ENCODE measurements around the gene NAV3.

NAV3 gene

DNA sequence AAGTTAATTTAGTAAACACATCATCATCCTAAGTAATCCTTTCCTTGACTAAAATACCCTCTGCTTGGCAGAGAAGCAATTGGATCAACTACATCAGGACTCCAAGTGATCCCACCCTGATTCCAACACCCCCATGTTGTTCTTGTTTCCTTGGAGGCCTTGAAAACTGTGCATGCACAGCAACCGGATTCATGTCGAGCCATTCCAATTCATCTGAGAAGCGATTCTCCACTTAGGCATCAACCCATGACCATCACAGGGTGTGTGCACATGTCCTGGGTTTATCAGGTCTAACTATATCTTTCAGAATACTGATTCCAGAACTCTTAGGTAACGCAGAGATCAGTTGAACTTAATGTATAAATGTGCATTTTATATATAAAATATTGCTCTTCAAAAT lies 163.0 kb downstream of the NAV3 start:
- ChIA-PET CTCF (no interaction called here), POLR2A (no interaction called here)
- no peak for DNase-seq (ENCODE audit: extremely low spot score)
- TF ChIP-seq ARNT (IDR thresholded peaks at IDR 0.05) (no peak), ZNF384 (IDR thresholded peaks at IDR 0.05) (no peak), NFRKB (IDR thresholded peaks at IDR 0.05) (no peak), L3MBTL2 (conservative IDR thresholded peaks at IDR 0.05) (no peak), CTBP1 (IDR thresholded peaks at IDR 0.05; ENCODE audit: borderline replicate concordance) (no peak), FOXA1 (IDR thresholded peaks at IDR 0.05) (no peak), ELF4 (IDR thresholded peaks at IDR 0.05) (no peak)
- TF ChIP-seq, protein P1, sequence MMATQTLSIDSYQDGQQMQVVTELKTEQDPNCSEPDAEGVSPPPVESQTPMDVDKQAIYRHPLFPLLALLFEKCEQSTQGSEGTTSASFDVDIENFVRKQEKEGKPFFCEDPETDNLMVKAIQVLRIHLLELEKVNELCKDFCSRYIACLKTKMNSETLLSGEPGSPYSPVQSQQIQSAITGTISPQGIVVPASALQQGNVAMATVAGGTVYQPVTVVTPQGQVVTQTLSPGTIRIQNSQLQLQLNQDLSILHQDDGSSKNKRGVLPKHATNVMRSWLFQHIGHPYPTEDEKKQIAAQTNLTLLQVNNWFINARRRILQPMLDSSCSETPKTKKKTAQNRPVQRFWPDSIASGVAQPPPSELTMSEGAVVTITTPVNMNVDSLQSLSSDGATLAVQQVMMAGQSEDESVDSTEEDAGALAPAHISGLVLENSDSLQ (IDR thresholded peaks at IDR 0.05) = no peak

DNA sequence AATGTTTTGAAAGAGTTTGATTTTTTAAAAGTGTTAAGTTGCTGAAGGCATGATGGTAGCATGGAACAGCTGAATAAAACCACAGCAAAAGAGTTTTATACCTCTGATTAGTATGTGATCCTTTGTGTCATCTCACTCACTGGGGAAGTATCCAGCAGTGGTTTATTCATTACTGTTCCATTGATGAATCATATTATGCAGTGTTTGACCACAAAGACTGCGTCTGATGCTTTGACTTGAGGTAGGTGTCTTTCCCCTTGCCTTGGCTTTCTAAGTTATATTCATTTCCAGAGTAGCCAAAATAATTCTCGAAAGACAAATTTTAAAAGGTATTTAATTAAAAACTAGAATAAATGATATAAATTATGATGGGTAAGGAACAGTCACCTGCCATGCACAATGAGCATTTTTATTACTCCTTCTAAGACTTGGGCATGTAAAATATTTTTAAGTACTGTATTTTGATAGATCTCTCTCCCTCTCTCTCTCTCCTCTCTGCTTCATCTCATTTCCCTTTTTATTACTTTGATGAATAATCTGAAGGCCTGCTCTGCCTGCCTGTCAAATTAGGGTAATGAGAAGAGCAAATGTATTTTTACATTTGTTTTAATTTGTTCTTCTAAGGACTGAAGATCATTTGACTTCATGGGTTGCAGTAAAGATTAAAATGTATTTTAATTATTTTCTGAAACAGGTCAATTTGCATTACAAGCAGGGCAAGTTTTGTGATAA lies 164.9 kb downstream of the NAV3 start:
- no peak for DNase-seq (ENCODE audit: extremely low spot score)
- POLR2A ChIA-PET = no interaction called here
- CTCF ChIA-PET = no interaction called here
- no peak for TF ChIP-seq ZNF384 (IDR thresholded peaks at IDR 0.05)
- TF ChIP-seq FOXK2 (IDR thresholded peaks at IDR 0.05) = no peak
- no peak for TF ChIP-seq BHLHE40 (IDR thresholded peaks at IDR 0.05; ENCODE audit: borderline replicate concordance)
- TF ChIP-seq FOXA1 (IDR thresholded peaks at IDR 0.05) = no peak

DNA sequence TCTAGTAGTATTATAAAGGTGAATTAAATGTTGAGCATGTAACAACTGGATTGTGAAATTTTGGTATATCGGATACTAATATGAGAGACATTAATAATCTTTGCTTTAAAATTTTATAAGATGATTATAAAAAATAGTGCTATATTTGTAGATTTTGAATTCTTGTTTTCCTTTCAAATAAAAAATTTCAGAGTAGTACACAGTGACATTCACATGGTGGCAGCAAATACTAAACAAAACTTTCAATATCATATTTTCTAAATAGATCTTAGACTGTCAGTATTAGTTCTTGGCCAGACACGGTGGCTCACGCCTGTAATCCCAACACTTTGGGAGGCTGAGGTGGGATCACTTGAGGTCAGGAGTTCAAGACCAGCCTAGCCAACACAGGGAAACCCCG lies 166.0 kb downstream of the NAV3 start:
- ChIA-PET CTCF (no interaction called here), POLR2A (no interaction called here)
- DNase-seq (ENCODE audit: extremely low spot score) = no peak
- TF ChIP-seq FOXA1 (IDR thresholded peaks at IDR 0.05) = no peak
- TF ChIP-seq SP1 (IDR thresholded peaks at IDR 0.05) = no peak
- no peak for TF ChIP-seq NFRKB (IDR thresholded peaks at IDR 0.05)
- no peak for TF ChIP-seq SUZ12 (IDR thresholded peaks at IDR 0.05)
- TF ChIP-seq, protein P1 (IDR thresholded peaks at IDR 0.05) = no peak
- TF ChIP-seq LEF1 (IDR thresholded peaks at IDR 0.05; ENCODE audit: borderline replicate concordance) = no peak

GRCh38 chr12:77998236-77998786 lies 167.6 kb downstream of the NAV3 start:
- ChIA-PET CTCF (interaction anchor here (1.5 kb wide), 1 partner anchor 123 kb away, joined by 6 read pairs; no protein-coding TSS in a partner anchor), POLR2A (no interaction called here)
- TF ChIP-seq BHLHE40 (IDR thresholded peaks at IDR 0.05; ENCODE audit: borderline replicate concordance) = no peak
- TF ChIP-seq SUZ12 (IDR thresholded peaks at IDR 0.05) = no peak
- no peak for TF ChIP-seq CTBP1 (IDR thresholded peaks at IDR 0.05; ENCODE audit: borderline replicate concordance)
- no peak for TF ChIP-seq TARDBP (IDR thresholded peaks at IDR 0.05)
- no peak for TF ChIP-seq FOXA1 (IDR thresholded peaks at IDR 0.05)
- TF ChIP-seq NFRKB (IDR thresholded peaks at IDR 0.05) = no peak
- TF ChIP-seq, protein P1 (IDR thresholded peaks at IDR 0.05) = no peak
- TF ChIP-seq FOXK2 (IDR thresholded peaks at IDR 0.05) = no peak
- TF ChIP-seq ZNF384 (IDR thresholded peaks at IDR 0.05) = no peak
- no peak for TF ChIP-seq LEF1 (IDR thresholded peaks at IDR 0.05; ENCODE audit: borderline replicate concordance)
- no peak for TF ChIP-seq FOXM1 (IDR thresholded peaks at IDR 0.05; ENCODE audit: borderline replicate concordance)
- TF ChIP-seq ELF4 (IDR thresholded peaks at IDR 0.05) = no peak
- no peak for TF ChIP-seq SP1 (IDR thresholded peaks at IDR 0.05)
- TF ChIP-seq ARNT (IDR thresholded peaks at IDR 0.05) = no peak
- no peak for TF ChIP-seq L3MBTL2 (conservative IDR thresholded peaks at IDR 0.05)
- no peak for DNase-seq (ENCODE audit: extremely low spot score)

GRCh38 chr12:77999074-77999715 lies 168.5 kb downstream of the NAV3 start:
- no peak for DNase-seq (ENCODE audit: extremely low spot score)
- POLR2A ChIA-PET = no interaction called here
- CTCF ChIA-PET = interaction anchor here (1.0 kb wide), 1 partner anchor 120 kb away, joined by 4 read pairs; no protein-coding TSS in a partner anchor
- no peak for TF ChIP-seq LEF1 (IDR thresholded peaks at IDR 0.05; ENCODE audit: borderline replicate concordance)
- TF ChIP-seq SP1 (IDR thresholded peaks at IDR 0.05) = no peak
- TF ChIP-seq CTBP1 (IDR thresholded peaks at IDR 0.05; ENCODE audit: borderline replicate concordance) = no peak
- TF ChIP-seq, protein P1 (IDR thresholded peaks at IDR 0.05) = no peak
- no peak for TF ChIP-seq TARDBP (IDR thresholded peaks at IDR 0.05)
- TF ChIP-seq ELF4 (IDR thresholded peaks at IDR 0.05) = no peak
- TF ChIP-seq FOXK2 (IDR thresholded peaks at IDR 0.05) = no peak
- no peak for TF ChIP-seq ZNF384 (IDR thresholded peaks at IDR 0.05)
- TF ChIP-seq SUZ12 (IDR thresholded peaks at IDR 0.05) = no peak
- TF ChIP-seq HDGF (IDR thresholded peaks at IDR 0.05; ENCODE audit: borderline replicate concordance) = no peak
- no peak for TF ChIP-seq BHLHE40 (IDR thresholded peaks at IDR 0.05; ENCODE audit: borderline replicate concordance)
- TF ChIP-seq FOXM1 (IDR thresholded peaks at IDR 0.05; ENCODE audit: borderline replicate concordance) = no peak
- TF ChIP-seq ARNT (IDR thresholded peaks at IDR 0.05) = no peak
- TF ChIP-seq NFRKB (IDR thresholded peaks at IDR 0.05) = no peak
- TF ChIP-seq L3MBTL2 (conservative IDR thresholded peaks at IDR 0.05) = no peak
- TF ChIP-seq FOXA1 (IDR thresholded peaks at IDR 0.05) = no peak

Data from HEK293T (cell line).